ACC112 (cell line): ENCODE measurements around the gene RAD51B.
A peak's percentile ranks its signal among the peaks of the same experiment; 100 is the strongest.

Experiments
- H2AFZ ChIP-seq: fragments of 200-600 bp; sonication (generic); one replicate; pipeline ENCODE4 v1.6.0; 2017; ENCODE audit warnings: antibody characterized with exemption, low read length; ENCODE audit not compliant: unreplicated experiment
- H3K27ac ChIP-seq: fragments of 200-600 bp; sonication (generic); 2 replicates; pipeline ENCODE4 v1.5.1; 2014; ENCODE audit warnings: low read depth, mild to moderate bottlenecking, antibody characterized with exemption, low read length, moderate library complexity
- H3K27me3 ChIP-seq: fragments of 200-600 bp; sonication (generic); 2 replicates; pipeline ENCODE4 v1.6.1; 2014; ENCODE audit warnings: mild to moderate bottlenecking, antibody characterized with exemption, low read length, moderate library complexity, mixed read lengths; ENCODE audit not compliant: insufficient read depth
- H3K36me3 ChIP-seq: fragments of 200-600 bp; sonication (generic); 2 replicates; pipeline ENCODE4 v1.6.1; 2016; ENCODE audit warnings: mild to moderate bottlenecking, antibody characterized with exemption, low read length, moderate library complexity, mixed read lengths; ENCODE audit not compliant: insufficient read depth
- H3K4me1 ChIP-seq: fragments of 200-600 bp; sonication (generic); one replicate; pipeline ENCODE4 v1.6.1; 2016; ENCODE audit warnings: low read length, mixed read lengths; ENCODE audit not compliant: insufficient read depth, unreplicated experiment, control insufficient read depth
- H3K4me3 ChIP-seq: fragments of 200-600 bp; sonication (generic); 2 replicates; pipeline ENCODE4 v1.5.1; 2014; ENCODE audit warnings: mild to moderate bottlenecking, low read depth, low read length
- H3K79me2 ChIP-seq: fragments of 200-600 bp; sonication (generic); one replicate; pipeline ENCODE4 v1.6.0; 2016; ENCODE audit warnings: low read length; ENCODE audit not compliant: control insufficient read depth, unreplicated experiment, insufficient read depth

The RAD51B gene

DNA sequence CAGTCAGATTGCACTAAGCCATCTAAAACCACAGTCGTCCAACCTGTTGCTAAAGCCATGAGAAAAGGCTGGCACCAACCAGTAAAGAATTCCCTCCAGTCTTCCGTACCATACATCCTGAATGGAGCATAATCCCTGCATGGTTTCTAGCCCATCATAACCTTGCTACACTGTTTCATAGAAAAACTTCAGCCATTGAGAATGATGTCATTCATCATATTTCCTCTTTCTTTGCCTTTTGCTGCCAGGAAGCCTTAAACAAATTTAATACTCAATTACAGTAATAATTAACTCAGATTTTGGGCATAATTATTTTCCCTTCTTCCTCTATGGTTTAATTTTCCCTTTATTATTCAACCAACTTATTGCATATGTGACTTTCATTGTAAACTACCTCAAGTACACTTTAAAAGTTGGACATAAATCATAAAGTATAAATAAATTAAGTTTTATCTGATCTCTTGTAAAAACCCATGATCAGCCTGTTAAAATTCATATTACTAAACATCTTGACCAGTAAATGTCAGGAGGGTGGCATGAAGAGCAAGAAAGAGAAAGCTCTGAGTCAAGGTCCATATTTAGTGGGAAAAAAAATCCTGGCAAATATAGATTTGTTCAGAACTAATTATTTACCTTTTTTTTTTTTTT, 708.6 kb downstream of the RAD51B start:
- no peak overlapping the region for H3K27ac ChIP-seq
- peaks cover 13% of the 10 kb centered on the region for H3K36me3 ChIP-seq
- H2AFZ ChIP-seq, result no peak overlapping the region
- no peaks in the 10 kb centered on the region for H3K79me2 ChIP-seq
- H3K4me1 ChIP-seq, result peaks cover 24% of the 10 kb centered on the region
- H3K4me3 ChIP-seq, result no peak overlapping the region
- no peaks in the 10 kb centered on the region for H3K27me3 ChIP-seq

DNA sequence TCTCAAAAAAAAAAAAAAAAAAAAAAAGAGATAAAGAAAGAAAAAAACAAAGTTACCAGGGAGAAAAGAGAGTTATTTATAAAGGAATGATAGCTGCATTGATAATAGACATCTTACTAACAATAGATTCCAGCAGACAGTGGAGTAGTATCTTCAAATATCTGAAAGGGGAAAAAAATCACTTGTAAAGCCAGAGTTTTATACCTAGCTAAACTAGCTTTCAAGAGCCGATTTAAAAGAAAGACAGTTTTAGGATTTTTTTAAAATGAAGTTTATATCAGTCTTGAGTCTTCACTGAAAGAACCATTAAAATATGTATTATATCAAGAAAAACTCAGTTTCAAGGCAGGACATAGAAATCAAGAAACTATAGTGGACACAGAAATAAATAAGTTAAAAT, 710.9 kb downstream of the RAD51B start:
- Histone ChIP-seq H3K4me3 (no peak overlapping the region), H3K79me2 (no peaks in the 10 kb centered on the region), H2AFZ (no peak overlapping the region), H3K27me3 (no peaks in the 10 kb centered on the region), H3K36me3 (peaks cover 13% of the 10 kb centered on the region), H3K27ac (no peak overlapping the region), H3K4me1 (peaks cover 27% of the 10 kb centered on the region)

- H3K4me1 ChIP-seq, result peaks cover 17% of the 10 kb centered on the region
- no peak overlapping the region for H3K4me3 ChIP-seq
- no peak overlapping the region for H2AFZ ChIP-seq
- peaks cover 13% of the 10 kb centered on the region for H3K36me3 ChIP-seq
- no peak overlapping the region for H3K27ac ChIP-seq
- no peaks in the 10 kb centered on the region for H3K79me2 ChIP-seq
- H3K27me3 ChIP-seq, result no peaks in the 10 kb centered on the region
These were observed 712.9 kb downstream of the RAD51B start for GRCh38 chr14:68532496-68532895.

- peaks cover 15% of the 10 kb centered on the region for H3K4me1 ChIP-seq
- no peaks in the 10 kb centered on the region for H3K27me3 ChIP-seq
- H2AFZ ChIP-seq, result no peak overlapping the region
- H3K36me3 ChIP-seq, result peaks cover 9% of the 10 kb centered on the region
- no peak overlapping the region for H3K4me3 ChIP-seq
- H3K27ac ChIP-seq, result no peak overlapping the region
- H3K79me2 ChIP-seq, result no peaks in the 10 kb centered on the region
These were observed 714.7 kb downstream of the RAD51B start for GRCh38 chr14:68534276-68534675.

GRCh38 chr14:68535404-68536017, 715.9 kb downstream of the RAD51B start:
- Histone ChIP-seq H3K79me2 (no peaks in the 10 kb centered on the region), H3K4me1 (peaks cover 15% of the 10 kb centered on the region)

DNA sequence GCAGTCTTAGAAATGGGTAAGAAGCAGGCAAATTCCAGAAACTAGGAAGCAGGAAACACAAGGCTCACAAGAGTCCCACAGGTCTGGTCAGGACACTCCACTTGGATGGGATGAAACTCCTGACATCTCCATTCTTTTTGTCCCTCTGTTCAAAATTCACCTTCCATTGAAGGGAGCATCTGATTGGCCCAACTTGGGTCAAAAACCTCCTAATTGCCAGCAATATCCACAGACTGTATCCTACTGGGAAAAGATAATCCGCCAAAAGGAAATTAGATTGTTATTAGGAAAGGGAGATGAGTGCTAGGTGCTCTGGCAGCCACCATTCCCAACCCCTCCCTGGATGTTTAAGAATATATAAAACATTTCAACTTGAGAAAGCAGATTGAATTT, 716.4 kb downstream of the RAD51B start:
- no peaks in the 10 kb centered on the region for H3K27me3 ChIP-seq
- H3K36me3 ChIP-seq, result no peaks in the 10 kb centered on the region; the same call in 1 of the 2 replicates
- no peaks in the 10 kb centered on the region for H3K79me2 ChIP-seq
- peaks cover 15% of the 10 kb centered on the region for H3K4me1 ChIP-seq
- no peak overlapping the region for H3K4me3 ChIP-seq
- no peak overlapping the region for H2AFZ ChIP-seq
- H3K27ac ChIP-seq, result peak overlapping the region; percentile 65

More at GRCh38 chr14:68535404-68536017, 715.9 kb downstream of the RAD51B start:
- Histone ChIP-seq H3K4me3 (no peak overlapping the region), H3K27me3 (no peaks in the 10 kb centered on the region), H3K27ac (peak overlapping the region; percentile 65), H3K36me3 (no peaks in the 10 kb centered on the region; the same call in 1 of the 2 replicates), H2AFZ (no peak overlapping the region)

GRCh38 chr14:68538639-68539038, 719.1 kb downstream of the RAD51B start:
- H3K36me3 ChIP-seq, result no peaks in the 10 kb centered on the region
- no peaks in the 10 kb centered on the region for H3K27me3 ChIP-seq
- no peak overlapping the region for H3K4me3 ChIP-seq
- H3K27ac ChIP-seq, result no peak overlapping the region
- no peaks in the 10 kb centered on the region for H3K79me2 ChIP-seq
- peaks cover 29% of the 10 kb centered on the region for H3K4me1 ChIP-seq
- H2AFZ ChIP-seq, result no peak overlapping the region

DNA sequence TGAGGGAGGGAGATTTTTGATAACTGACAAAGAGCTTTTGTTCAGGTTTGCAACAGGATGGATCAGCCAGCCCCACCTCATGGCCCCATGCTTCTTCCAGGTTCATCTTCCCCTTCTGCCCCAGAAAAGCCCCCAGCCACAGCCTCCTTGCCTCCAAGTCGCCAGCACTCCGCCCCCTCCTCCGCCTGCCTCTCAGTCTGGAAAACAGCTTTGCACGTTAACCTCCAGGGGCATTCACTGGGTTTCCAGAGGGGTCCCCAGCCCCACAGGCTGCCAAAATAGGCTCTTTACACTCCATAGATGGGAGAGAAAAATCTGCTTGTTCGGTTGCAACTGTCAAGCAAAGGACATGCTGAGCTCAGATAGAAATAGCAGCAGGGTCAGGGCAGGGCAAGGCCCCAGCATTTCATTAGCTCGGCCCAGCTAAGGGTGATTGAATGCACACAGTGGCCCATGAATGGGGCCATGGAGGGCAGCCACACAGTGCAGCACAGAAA, 719.7 kb downstream of the RAD51B start:
- H3K27ac ChIP-seq, result no peak overlapping the region
- H2AFZ ChIP-seq, result no peak overlapping the region
- H3K4me3 ChIP-seq, result no peak overlapping the region
- no peaks in the 10 kb centered on the region for H3K79me2 ChIP-seq
- H3K4me1 ChIP-seq, result peaks cover 34% of the 10 kb centered on the region
- no peaks in the 10 kb centered on the region for H3K27me3 ChIP-seq
- H3K36me3 ChIP-seq, result no peaks in the 10 kb centered on the region

DNA sequence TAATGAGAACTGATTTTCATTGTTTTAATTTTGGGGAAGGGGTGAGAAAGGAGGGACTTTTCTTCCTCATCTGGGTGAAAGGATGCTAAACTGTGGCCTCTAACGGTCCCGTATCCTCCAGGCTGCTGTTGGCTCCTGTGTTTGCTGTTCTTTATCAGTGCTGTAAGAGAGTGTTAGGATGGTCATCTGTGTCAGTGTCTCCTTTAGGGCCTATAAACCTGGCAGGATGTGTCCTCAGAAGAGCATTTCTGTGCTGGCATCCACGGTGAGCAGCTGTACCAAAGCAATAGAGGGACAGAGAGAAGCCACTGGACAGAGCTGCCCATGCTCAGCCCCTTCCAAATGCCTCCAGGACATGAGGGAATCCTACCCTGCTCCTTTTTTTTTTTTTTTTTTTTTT, 720.2 kb downstream of the RAD51B start:
- Histone ChIP-seq H3K27me3 (no peaks in the 10 kb centered on the region), H3K36me3 (no peaks in the 10 kb centered on the region), H2AFZ (no peak overlapping the region), H3K79me2 (no peaks in the 10 kb centered on the region), H3K4me1 (peaks cover 39% of the 10 kb centered on the region), H3K4me3 (no peak overlapping the region), H3K27ac (no peak overlapping the region)

GRCh38 chr14:68541178-68541896, 721.8 kb downstream of the RAD51B start:
- Histone ChIP-seq H3K4me1 (peaks cover 42% of the 10 kb centered on the region), H3K27me3 (no peaks in the 10 kb centered on the region), H3K36me3 (no peaks in the 10 kb centered on the region), H3K4me3 (no peak overlapping the region), H3K27ac (no peak overlapping the region), H2AFZ (no peak overlapping the region), H3K79me2 (no peaks in the 10 kb centered on the region)
